GM18870 (cell line): ENCODE measurements around the gene RDH11.
"Not testable (repeated sequence)": the region's sequence is repeated elsewhere in the genome, so short reads cannot be mapped to it uniquely, and the experiment has no call there.

Source experiments
- ATAC-seq: cut with Tn5 transposase; IDR thresholded peaks from one replicate; pipeline ENCODE4 v1.9.1; 2021; ENCODE audit warnings: moderate library complexity; ENCODE audit not compliant: unreplicated experiment

The RDH11 gene

DNA sequence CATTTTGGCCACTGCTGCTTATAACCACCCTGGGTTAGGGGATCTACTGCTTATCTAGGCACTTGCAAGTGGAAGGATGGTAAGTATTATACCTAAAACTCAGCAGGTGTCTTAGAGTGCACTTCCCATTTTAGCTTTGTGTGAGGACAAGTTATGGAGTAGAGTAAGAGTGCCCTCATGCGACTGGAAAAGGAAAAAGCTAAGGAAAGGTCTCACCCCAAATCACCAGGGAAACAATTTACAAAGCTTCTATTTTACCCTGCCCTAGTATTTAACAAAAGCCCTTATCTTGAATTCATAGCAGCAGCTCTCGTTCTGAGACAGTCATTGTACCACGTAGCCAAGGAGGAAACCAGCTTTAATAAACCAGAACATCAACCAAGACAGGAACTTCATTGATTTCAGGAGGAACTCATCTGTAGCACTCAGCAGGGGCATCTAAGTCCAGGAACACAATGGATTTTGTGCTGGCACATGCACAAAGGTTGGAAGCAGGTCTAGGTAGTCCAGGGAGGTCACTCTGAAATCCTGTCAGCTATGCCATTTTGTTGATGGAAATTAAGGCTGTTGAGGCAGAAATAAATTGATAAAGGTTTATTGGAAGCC, 9.0 kb upstream of the RDH11 start:
- ATAC-seq, result no peak

DNA sequence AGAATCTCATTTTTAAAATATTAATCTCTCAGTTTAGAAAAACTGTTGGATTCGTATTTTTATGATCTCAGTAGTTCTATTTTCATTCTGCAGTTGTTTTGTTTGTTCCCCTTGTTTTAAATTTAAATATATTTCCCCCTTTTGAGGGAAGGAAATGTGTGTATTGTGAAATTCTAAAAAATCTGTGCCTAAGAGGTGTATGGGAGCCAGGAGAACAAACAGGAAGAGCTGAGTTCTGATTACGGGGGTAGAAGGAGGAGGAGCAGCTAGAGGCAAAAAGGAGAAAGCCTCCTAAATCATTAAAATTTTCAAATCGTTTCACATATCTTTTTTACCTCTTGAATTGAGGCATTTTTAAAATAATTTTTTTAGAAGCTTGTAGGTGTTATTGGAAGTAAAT, 8.4 kb upstream of the RDH11 start:
- no peak for ATAC-seq

DNA sequence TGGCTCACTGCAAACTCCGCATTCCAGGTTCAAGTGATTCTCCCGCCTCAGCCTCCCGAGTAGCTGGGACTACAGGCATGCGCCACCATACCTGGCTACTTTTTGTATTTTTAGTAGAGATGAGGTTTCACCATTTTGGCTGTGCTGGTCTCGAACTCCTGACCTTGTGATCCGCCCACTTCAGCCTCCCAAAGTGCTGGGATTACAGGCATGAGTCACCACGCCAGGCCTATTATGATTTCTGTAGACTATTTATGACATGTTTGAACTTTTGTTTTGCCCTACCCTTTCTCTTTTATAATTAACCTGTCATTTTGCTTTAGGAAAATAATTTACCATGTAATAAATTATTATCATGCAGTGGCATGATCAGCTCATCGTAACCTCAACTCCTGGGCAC, 5.9 kb upstream of the RDH11 start, which contains the start of gene RDH12:
Gene RDH12 (plus strand): TSS at position 395 of the 400 bp plus-strand sequence. CDS start 20,757 bp downstream, outside the sequence.
- not testable (repeated sequence) for ATAC-seq

DNA sequence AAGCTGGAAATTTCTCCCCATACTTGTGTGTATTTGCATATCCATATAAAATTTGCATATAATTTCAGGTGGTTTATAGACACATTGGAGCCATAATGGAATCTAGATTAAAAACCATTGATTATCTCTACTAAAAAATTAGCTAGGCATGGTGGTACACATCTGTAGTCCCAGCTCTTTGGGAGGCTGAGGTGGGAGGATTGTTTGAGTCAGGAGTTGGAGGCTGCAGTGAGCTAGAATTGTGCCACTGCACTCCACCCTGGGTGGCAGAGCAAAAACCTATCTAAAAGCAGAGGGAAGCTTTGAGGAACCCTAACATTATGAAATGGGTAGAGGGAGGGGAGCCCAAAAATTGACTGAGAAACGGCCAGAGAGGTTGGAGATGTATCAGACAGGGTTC, 2.6 kb upstream of the RDH11 start:
- ATAC-seq, result no peak

DNA sequence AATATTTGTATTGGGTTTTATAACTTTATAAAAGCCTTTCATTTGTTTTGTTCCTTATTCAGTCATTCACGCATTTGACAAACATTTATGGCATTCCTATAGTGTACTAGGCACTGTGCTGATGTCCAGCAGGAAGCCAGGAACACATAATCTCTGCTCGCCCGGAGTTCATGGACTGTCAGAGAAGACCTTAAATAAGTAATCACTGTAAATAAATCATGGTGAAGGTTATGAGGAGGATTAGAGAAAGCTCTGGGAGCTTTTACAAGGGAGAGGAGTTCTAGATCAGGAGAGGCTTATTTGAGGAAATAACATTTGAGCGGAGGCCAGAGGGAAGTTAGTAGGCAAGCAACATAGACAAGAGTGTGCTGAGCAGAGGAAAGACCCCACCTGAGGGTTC, 1.4 kb upstream of the RDH11 start:
- no peak for ATAC-seq

DNA sequence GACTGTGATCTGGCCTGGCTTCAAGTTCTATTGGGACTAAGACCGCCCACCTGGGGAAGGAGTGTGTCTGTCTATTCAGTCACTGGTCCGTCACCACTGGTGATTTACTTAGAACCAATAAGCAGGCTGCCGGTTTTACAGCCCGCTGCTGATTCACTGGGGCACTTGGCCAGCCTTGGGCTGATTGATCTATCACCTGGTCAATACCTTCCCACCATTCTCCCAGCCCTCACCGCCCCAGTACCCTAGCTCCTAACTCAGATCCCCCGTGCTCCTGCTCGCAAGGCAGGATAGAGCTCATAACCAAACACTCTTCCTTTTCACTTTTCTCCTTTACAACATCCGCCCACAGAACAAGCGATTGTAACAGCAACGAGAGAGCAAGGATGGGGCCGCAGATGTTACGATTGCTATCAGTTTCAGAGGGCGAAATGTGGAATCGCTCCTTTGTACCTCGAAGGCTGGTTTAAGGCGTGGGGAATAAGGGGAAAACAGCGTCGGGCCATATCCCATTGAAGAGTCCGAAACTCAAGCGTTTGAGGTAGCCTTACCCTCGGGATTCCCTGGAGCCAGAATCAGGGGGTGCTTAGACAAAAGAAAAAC, 672 bp downstream of the RDH11 start:
- ATAC-seq, result peak; percentile 87

DNA sequence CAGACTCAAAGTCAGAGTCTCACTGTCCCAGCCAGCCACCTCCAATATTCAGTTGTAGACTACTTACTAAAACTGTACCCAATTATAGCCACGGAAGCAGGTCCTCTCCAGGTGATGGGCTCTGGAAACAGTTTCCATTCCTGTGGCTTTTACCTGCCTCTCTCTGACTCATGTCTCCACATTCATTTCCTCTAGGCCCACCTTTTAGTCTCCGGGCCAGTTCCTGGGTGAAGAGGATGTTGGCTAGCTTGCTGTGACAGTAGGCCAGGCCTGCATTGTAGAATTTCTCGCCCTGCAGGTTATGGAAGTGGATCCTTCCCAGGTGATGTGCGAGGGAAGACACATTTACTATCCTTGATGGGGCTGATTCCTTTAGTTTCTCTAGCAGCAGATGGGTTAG, 5.6 kb downstream of the RDH11 start:
- ATAC-seq, result no peak

DNA sequence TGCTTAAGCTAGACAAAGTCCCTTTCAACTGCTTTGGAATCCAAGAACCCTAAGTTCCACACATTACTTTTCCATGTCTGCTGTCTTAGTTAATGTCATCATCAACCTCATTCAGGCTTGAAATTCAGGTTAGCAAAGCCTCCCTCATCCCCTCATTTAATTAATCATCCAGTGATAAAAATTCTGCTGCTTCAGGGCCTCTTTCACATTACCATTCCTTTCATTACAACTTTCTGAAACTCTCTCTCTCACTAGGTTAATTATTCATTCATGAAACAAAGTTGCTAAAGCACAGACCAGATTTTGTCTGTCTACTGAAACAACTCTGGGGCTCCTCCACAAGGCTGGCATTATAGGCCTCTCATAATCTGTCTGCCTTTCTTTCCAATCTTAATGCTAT, 11.7 kb downstream of the RDH11 start:
- ATAC-seq, result no peak

DNA sequence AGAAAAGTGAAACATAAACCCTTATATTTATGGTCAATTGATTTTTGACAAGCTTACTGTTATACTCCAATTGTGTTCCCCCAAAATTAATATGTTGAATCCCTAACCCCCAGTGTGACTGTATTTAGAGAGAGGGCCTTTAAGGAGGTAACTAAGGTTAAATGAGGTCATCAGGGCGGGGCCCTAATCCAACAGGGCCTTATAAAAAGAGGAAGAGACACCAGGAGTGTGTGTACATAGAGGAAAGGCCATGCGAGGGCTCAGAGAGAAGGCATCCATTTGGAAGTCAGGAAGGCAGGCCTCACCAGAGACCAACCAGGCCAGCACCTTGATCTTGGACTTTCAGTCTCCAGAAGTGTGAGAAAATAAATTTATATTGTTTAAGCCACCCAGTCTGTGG, 14.6 kb downstream of the RDH11 start:
- no peak for ATAC-seq

DNA sequence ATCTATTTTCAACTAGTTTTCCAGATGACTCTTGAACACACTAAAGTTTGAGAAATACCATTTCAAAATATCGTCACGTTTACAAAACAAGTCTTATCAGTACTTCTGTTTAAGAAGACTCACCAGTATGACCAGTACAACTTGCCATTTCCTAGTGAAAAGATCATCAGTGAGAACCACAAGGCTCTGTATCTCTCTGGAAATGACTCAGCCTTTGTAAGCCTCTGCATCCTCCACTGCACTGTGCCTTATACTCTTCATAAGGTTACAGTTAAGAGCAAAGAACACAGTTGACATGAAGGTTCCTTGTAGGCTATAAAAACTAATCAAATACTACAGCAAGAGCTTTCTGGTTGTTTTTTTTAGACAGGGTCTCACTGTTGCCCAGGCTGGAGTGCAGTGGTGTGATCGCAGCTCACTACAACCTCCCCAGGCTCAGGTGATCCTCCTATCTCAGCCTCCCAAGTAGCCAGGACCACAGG, 15.4 kb downstream of the RDH11 start:
- peak; percentile 97 for ATAC-seq

DNA sequence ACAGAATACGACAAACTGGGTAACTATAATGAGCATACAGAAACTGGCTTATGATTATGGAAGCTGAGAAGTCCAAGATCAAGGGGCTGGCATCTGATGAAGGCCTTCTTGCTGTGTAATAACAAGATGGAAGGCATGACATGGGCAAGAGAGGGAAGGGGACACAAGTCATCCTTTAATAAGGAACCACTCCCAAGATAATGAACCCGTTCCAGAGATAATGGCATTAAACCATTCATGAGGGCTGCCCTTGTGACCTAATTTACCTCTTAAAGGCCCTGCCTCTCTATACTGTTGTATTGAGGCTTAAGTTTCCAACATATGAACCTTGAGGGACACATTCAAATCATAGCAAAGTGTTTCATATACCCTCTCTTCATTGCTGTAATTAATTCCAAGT, 16.6 kb downstream of the RDH11 start:
- ATAC-seq, result no peak

DNA sequence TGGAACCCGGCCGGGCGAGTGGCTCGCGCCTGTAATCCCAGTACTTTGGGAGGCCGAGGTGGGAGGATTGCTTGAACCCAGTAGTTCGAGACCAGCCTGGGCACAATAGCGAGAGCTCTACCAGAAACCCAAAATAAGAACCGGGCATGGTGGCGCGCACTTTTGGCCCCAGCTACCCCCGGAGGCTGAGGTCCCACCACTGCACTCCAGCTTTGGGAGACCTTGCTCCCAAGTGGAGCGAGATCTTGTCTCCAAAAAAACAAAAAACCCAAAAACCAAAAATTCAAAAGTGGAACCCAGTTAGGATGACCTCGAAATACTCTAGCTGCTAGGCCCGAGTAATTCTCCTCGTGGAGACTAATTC, 20.4 kb downstream of the RDH11 start:
- no peak for ATAC-seq

DNA sequence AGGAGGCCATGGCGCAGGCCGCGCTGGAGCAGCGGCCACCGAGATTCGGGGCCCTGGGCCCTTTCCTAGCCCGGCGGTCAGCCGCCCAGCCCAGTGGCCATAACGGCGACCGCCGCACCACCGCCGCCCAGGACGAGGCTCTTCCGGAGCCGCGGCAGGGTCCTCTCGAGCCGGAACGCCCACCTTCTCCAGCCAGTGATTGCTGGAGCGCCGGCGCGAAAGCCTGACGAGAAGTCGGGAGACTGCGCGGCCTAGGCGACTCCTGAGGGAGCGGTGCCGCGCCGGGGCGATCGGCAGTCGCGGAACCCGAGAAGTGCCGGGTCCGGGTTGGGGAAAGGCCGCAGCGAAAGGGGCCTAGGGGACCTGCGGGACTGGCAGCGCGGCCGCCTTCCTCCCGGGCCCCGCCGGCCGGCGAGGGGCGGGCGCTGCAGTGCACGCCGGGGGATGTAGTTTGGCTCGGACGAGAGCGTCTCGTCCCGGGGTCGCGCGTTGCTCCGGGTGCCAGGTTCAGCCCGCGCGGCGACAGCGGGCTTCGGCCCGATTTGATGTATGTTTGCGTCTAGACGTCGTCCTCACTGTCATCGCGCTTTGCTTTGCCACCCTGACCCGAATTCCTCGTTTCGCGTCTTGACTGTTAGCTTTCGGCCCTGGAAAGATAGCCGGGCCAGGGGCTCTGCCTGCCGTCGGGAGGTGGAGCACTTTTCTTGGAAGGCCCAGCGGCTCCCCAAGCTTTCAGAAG, 20.9 kb downstream of the RDH11 start, which contains the start of gene VTI1B:
Gene VTI1B (minus strand): TSS at position 153 of the 739 bp plus-strand sequence. CDS start 143 bp downstream, at position 10.
- peak; percentile 70 for ATAC-seq

DNA sequence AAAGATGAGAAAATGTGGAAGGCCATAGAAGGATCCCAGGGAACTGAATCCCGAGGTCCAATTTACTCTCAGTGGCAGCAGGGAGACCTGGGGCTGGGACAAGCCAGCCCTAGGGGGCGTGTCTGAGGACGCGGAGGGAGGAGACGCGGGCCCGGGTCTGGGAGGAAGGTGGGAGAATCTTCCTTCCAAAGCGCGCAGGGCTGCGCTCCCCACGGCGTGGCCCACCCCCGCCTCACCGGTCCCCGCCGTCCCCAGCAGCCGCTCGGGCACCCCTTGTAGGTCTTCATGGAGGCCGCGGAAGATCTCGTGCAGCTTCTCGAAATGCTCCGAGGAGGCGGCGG, 21.5 kb downstream of the RDH11 start:
- peak; percentile 11 for ATAC-seq

DNA sequence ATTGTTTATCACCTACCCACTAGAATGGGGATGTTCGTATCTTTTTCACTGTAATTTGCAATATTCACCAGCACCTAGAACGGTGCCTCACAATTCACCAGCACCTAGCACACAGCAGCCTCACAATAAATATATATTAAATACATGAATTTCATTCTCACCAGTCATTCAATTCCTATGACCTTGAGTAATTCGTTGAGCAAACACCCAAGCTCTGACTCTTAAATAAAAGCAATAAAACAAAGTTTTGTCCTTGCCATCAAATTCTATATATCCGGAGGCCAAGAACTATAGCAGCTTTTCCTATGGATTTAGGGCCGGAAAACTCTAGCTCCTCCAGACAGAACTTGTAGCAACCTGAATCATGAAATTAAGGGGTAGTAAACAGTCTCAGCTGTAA, 22.1 kb downstream of the RDH11 start:
- ATAC-seq, result no peak

DNA sequence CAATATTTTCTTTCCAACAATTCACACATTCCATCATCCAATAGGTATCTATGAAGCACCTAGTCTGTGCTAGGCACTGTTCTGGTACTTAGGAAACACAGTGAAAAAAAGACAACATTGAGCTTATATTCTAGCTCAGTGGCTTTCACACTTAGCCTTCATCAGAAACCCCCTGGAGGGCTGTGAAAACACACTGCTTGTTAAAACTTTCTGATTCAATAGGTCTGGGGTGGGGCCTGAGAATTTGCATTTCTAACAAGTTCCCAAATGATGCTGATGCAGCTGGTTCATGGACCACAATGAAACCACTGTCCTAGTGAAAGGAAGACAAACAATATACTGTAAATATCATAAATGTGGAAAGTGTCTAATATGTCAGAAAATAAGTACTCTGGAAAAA, 27.0 kb downstream of the RDH11 start:
- ATAC-seq, result no peak

DNA sequence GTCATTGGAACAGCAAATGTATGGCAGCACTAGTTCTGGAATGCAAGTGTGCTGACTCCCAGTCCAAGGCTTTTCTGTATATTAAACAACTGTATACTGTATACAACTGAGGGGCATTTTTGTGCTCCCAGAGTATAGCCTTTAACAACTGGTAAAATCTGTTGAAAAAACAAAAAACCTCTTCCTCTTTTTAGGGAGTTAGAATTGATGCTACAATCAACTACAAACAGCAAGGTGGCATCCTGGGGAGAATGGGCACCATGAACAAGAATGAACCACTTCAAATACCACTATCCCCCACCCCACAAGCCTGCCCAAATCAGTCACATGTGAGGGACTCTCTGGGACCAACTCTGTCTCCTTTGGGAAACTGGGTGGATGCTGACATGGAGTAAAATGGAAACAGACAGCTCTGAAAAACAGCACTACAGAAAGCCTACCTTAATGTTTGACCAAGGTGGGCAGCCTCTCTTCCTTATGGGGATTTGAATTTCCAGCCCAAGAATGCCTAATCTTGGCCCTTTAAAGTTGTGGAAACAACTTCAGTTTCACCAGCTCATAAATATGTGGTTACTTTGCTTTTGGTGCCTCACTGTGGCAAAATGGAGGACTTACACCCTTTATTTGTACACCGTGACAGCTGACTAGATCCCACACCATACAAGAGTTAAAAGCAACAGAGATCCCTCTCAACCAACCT, 28.7 kb downstream of the RDH11 start:
- peak; percentile 49 for ATAC-seq

DNA sequence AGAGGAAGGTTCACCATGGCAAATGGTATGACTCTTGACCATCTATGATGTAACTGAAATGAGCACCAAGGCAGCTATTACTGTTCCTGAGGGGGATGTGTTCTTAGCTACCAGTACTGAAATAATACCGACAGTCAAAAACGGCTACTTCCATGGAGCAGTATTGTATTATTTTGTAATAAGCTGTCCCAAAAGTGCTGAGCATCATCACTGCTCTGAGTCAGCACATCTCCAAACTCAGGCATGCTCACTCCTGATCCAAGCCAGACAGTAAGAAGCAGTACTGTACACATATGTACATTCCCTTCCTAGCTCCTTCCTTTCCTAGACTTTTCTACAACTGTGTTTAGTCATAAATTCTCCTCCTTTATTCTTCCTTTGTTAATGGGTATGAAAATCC, 29.7 kb downstream of the RDH11 start:
- no peak for ATAC-seq

DNA sequence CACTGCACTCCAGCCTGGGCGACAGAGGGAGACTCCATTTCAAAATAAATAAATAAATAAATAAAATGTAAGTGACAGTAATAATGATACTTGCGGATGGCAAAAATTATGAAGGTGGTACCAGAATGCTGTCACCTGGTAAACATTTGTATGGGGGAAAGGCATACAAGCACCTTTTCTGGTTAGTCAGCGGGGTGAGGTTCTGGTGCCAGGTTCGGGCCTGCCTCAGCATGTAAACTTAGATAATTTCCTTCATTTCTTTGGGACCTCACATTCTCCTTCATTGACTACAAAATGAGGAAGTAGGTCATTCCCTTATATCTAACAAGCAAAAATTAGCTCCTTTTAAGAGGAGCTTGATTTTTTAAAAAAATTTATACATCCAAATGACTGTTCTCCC, 31.9 kb downstream of the RDH11 start:
- ATAC-seq, result no peak

DNA sequence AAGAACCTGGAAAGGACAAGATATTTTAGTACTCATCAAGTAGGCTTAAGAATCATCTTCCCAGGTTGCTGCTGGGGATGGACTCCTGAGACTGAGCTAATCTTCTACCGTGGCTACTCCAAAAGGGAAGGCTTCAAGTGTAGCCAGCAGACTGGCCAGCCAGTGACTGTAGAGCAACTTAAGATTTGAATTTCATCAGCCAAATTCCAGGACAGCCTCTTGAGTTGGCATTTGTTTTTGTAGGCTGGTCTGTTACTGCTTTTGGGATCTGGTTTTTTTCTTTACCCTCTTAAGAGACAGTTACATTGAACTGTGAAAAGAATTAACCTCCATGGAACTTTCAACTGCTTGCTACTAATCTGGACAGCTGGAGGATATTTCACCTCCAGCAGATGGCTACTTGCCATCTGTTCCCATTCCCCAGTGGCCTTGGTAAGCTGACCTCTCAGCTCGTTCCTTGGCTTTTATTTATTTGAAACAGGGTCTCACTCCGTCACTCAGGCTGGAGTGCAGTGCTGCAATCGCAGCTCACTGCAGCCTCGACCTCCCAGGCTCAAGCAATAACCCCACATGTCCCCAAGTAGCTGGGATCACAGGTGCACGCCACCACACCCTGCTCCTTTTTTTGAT, 41.8 kb downstream of the RDH11 start:
- ATAC-seq, result no peak

DNA sequence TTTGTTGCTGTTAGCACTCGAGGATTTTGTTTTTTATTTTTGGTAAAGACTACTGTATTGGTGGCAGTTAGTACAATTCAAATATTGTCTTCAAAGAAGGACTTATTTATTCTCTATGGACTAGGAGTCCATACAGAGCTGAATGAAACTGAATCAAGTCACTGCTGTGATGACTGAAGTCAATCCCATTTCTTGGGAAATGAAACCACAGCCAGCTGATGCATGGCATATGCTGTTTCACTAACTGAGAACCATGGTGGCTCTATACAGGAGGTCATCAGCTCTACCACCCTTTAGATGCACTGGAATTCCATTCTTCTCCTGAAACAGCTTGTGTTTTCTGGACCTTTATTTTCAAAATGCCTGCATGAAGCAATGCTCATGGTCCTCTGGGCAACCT, 43.4 kb downstream of the RDH11 start:
- ATAC-seq, result no peak
